Testis (tissue), 2 donors: ENCODE data around the gene HAPSTR1.

ENCODE experiments used
- CTCF ChIP-seq, 3 experiments: fragments of 450-650 bp in 2 of 3; fragments of 200-600 bp in 1 of 3; sonication (generic) in 1 of 3; IDR thresholded peaks; one replicate each; pipeline ENCODE4 v1.5.1; 2016 to 2019; ENCODE audit warnings: antibody characterized with exemption in 3 of 3, mild to moderate bottlenecking in 2 of 3, moderate library complexity in 1 of 3
- POLR2A ChIP-seq: fragments of 450-650 bp; IDR thresholded peaks from one replicate; pipeline ENCODE4 v1.6.1; 2017; ENCODE audit warnings: antibody characterized with exemption, mild to moderate bottlenecking, moderate library complexity

DNA sequence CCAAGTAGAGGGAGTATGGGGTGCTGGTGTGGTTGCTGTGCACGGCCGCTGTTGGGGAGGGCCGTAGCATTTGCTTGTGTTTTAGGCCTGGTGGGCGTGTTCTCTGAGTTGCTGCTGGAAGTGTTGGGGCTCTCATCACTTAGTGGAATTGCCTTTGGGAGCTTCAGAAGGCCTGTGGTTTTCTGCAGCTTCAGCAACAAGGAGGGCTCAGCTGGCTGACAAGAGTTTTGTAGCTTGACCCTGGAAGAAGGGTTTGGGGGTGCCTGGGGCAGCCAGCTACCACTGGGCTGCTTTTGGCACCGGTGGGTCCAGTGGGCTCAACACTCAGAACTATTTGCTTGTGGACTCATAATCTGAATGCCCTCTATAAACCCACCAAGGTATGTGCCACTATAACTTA is 30.9 kb downstream of the HAPSTR1 start:
- no peak for TF ChIP-seq POLR2A
- TF ChIP-seq CTCF (IDR thresholded peaks at IDR 0.05), result no peak
